Stimulated activated CD8-positive, alpha-beta memory T cell treated with anti-CD3 and anti-CD28 coated beads, Interleukin-7, amount 100 ng/mL, for 4 hours (primary cell): ENCODE results near the gene PDE11A.

Experiments
- DNase-seq, 2 donors: peaks; one replicate each; pipeline ENCODE4 v3.0.0-alpha.2; 2020; ENCODE audit warnings: low read depth in 2 of 2

Gene PDE11A

DNA sequence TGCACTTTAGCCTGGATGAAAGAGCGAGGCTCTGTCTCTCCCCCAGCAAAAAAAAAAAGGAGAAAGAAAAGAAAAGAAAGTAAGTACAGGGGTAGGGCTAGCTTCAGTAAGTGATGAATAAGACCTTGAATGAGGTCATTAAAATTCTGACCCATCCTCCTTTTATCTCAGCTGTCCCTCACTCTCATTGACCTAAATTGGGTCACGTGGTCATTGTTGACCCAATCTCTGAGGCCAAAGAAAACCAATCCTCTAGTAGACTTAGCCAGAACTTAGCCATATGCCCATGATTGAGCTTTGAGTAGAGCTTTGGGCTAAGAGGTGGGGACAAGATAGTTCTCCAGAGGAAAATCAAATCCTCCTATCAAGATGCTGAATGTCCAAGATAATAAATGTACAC, 149.3 kb downstream of the PDE11A start:
- no peak for DNase-seq

- DNase-seq: no peak
Measured at GRCh38 chr2:177921726-177922125, 150.9 kb downstream of the PDE11A start.

GRCh38 chr2:177917169-177917568, 155.4 kb downstream of the PDE11A start:
- no peak for DNase-seq

DNA sequence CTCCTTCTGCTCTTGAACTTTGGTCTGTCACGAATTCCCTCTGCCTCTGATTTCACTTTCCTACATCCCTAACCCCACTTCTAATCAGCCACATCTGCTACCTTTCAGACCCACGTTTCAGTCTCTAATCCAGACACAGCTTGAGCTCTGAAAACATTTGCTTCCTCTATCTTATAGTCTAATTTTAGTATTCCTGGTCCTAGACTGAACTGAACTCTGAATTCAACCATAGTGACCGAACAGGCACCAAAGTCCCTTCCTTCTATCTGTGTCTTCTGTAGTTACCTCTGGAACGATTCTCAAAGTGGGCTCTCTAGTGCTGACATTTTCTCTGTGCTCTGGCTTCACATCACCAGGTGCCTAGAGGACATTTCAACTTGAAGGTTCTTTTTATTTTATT, 156.2 kb downstream of the PDE11A start:
- no peak for DNase-seq

- no peak for DNase-seq
Measured at GRCh38 chr2:177914247-177914646, 158.3 kb downstream of the PDE11A start.

GRCh38 chr2:177909962-177910361, 162.6 kb downstream of the PDE11A start:
- no peak for DNase-seq

GRCh38 chr2:177908824-177909223, 163.8 kb downstream of the PDE11A start:
- no peak for DNase-seq

DNA sequence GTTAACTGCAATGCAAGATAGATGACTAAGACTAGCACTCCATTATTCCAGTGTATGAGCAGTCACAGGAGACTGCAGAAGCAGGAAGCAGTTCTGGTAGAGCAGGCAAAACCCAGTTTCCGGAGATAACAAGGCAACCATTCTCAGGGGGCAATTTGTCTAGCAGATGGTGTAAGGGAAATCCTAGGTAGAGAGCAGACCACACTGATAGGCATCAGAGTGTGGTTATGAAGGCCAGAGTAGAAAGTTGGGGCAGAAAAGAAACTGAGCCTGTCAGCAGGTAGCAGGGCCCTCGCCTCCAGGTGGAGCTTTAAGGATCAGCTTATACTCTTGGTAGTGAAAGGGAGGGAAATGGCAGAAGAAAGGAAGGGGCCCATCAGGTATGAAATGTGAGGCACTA, 164.4 kb downstream of the PDE11A start:
- no peak for DNase-seq

DNA sequence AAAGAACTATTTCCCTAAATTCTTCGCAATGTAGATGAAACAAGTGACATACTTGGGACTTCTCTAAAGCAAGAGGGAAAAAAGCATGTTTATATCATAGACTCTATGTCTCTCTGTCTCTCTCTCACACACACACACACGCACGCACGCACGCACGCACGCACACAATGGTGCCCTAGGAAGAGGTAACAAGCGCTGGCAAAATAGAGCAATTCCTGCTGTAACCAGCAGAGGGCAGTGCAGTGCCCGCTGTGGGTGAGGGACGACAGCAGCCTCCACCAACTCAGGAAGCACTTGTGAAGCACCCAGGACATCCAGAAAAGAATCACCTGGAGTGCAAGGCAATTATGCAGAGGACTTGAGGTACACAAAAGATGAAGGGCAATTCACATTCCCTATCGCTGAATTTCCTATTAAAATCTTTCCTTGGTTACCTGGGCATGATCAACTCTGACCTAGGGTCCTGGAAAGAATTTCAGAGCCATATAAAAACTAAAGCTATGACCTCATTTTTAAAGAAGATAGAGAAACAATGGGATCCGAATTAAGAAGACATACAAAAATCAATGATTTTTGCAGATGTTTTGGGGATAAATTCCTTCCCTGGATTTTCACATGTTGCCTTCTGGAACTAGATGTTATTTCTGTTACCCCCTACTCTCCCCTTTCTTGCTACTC, 166.4 kb downstream of the PDE11A start:
- DNase-seq: peak in 1 of 2 donors; percentile 17

DNA sequence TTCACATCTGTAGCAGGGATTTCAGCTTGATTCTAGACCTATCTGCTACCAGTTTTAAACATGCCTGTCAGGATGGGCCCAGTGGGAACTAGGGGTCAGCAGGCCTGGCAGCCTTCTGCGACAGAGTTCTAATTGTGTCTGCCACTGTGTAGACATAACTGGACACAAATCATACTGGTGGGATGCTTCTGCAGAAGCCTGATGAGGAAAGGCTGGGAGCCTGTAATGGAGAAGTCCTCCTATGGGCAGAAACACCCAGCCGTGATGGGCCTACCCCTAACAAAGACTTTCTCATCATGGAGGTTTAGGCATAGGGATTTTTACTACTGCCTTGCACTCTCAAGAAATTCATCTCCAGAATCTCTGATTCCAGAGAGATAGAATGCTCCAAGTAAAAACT, 166.9 kb downstream of the PDE11A start:
- DNase-seq: no peak

GRCh38 chr2:177902395-177903163, 170.0 kb downstream of the PDE11A start:
- no peak for DNase-seq

GRCh38 chr2:177900082-177900481, 172.5 kb downstream of the PDE11A start:
- DNase-seq: no peak

DNA sequence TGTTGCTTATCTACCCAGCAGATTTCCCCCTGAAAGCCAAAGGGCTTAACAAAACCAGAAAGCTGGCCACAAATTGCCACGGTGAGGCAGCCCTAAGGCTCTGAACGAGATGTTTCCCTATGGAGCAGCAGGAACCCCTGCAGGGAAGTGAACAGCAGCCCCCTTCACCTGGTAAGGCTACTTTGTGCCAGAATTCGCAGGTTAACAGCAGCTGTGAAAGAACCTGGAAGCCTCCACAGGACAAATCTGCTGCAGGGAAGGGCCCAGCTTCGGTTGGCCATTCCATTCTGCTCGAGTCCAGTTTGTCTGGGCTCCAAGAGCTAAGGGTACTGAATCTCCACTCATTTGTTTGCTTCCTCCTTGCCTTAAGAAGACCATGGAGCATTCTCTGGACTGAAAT, 175.3 kb downstream of the PDE11A start:
- no peak for DNase-seq

DNA sequence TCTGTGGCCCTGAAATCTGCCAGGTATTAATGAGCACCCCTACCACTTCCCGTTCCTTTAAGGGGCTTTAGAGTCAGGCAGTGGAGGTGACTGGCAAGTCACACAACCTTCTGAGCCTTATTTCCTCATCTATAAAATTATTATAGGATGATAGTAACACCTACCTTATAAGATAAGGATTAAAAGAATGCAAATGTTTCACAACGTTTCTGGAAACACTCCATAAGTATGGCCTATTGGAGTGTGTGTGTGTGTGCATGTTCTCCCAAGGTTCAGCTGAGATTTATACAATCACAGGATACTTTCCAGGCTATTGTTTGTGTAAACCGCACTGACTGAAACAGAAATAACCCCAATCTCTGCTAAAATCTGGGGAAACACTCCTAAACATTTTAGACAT, 176.0 kb downstream of the PDE11A start:
- DNase-seq: no peak

GRCh38 chr2:177894546-177894945, 178.0 kb downstream of the PDE11A start:
- no peak for DNase-seq

- DNase-seq: no peak
Measured at GRCh38 chr2:177893880-177894279, 178.7 kb downstream of the PDE11A start.

DNA sequence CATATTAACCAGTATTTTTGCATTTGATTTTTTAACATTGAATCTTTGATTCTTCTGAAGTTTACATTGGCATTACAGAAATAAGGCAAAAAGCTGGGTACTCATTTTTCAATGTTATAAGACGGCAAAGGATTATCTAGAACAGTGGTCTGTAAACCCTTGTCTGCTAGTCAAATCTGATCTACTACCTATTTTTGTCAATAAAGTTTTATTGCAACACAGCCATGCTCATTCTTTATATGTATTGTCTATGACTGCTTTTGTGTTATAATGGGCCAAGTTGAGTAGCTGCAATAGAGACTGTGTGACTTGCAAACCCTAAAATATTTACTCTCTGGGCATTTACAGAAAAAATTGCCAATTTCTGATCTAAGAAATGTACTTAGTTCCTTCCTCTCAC, 181.0 kb downstream of the PDE11A start:
- no peak for DNase-seq

DNA sequence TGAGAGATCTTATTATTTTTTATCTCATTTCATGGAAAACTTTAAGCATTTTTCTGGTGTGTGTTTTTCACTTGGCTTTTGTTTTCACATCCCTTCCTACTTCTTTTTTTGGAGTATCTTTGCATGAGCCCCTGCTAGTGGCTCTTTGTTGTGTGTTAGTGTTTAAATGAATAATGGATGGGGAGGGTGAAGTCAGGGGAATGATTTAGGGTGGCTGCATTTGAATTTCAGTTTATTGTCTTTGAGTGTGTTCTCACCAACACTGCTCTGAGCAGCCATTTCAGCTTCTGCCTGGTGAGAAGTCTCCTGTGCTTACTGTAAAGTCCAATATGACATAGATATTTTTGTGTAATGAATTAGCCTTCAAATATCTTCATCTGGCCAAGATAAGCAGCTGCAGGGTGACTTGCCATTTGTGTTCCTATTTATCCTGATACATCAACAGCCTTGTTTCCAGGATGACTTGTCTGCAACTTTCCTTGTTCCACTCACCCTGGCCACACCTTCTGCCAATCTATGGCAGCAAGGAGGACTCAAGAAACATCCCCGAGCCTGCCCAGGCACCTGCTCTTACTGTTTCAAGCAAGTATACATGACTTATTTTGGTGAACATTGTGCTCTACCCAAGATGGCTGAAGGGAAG, 182.6 kb downstream of the PDE11A start:
- DNase-seq: no peak

DNA sequence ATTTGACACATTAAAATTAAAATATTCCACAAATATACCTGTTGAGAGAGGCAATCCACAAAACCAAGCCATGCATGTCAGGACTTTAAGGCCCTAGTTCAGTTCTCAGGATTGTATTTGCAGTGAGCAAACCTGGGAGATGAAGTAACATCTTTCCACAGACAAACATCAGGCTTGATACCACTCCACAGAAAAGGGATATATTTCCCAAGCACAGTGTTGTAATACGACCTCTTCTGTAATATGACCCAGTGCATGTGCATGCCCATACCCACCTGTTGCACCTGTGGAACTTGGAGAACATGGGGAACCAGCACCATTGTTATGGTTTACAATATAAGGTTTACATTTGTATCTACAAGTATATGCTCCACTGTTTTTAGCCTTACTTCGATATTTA, 184.0 kb downstream of the PDE11A start:
- DNase-seq: no peak

DNA sequence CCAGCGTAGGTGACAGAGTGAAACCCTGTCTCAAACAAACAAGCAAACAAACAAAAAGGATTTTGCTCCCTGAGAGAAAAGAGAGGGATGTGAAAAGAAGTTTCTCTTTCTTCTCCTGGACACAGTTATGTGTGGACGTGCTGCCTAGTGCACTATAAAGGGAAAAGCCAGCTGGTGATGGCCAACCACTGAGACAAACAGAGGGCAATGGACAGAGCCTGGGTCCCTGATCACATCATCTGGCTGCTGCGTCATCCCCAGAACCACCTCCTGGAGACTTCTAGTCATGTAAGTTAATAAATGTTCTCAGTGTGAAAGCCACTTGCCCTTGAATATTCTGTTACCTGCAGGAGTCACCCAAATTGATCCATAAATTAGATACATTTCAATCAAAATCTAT, 184.9 kb downstream of the PDE11A start:
- DNase-seq: no peak

DNA sequence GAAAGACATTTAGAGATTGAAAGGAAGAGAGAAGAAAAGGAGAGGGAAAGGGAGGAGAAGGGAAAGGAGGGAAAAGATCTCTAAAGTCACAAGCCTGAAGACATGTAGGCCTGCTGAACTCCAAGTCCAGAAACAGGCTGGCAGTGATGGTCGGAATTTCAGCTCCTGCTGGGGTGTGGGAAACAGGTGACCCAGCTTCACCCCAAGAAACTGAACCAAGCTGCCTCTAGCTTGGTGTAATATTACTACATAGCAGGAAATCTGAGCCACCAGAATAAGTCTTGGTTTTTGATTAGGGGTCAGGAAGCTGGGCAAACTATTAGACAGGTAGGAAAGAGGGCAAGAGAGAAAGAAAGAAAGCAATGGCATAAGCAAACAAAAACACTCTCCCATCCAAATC, 185.8 kb downstream of the PDE11A start:
- no peak for DNase-seq

- DNase-seq: no peak
Measured at GRCh38 chr2:177885828-177886466, 186.6 kb downstream of the PDE11A start.

GRCh38 chr2:177883177-177883576, 189.4 kb downstream of the PDE11A start:
- no peak for DNase-seq
